ENCODE measurements around the gene MCM3AP.
"Not testable (repeated sequence)": the region's sequence is repeated elsewhere in the genome, so short reads cannot be mapped to it uniquely, and the experiment has no call there.

Gene MCM3AP

DNA sequence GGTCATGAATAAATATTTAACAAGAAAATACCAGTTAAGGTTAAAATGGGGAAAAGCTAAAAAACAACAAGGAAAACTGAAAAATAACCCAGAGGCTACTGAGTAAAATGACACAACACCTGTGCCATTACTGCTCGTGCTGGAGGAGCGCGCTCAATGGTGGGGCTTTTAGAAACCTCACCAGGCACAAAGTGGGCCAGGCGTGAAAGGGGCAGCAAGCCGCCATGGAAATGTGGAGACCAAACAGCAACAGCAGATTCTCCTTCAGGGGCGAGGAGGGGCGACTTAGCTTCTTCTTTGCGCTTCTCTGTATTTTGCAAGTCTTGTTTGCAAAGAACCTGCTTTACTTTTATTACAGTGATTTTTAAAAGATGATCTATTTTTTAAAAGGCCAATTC lies 82.2 kb downstream of the MCM3AP start:
- Histone ChIP-seq H3K9ac (ENCODE audit: low read length) (no peak overlapping the region), H3K4me3 (ENCODE audit: low read length) (no peak overlapping the region), H3K27ac (ENCODE audit: low read length) (no peak overlapping the region), H3K27me3 (ENCODE audit: control insufficient read depth, insufficient read depth, low read length) (no peaks in the 10 kb centered on the region), H3K9me3 (ENCODE audit: control insufficient read depth, low read depth, low read length) (no peaks in the 10 kb centered on the region), H3K36me3 (ENCODE audit: control insufficient read depth, low read depth, low read length) (peaks cover 61% of the 10 kb centered on the region), H3K4me1 (ENCODE audit: control insufficient read depth, low read depth, low read length) (no peaks in the 10 kb centered on the region)

DNA sequence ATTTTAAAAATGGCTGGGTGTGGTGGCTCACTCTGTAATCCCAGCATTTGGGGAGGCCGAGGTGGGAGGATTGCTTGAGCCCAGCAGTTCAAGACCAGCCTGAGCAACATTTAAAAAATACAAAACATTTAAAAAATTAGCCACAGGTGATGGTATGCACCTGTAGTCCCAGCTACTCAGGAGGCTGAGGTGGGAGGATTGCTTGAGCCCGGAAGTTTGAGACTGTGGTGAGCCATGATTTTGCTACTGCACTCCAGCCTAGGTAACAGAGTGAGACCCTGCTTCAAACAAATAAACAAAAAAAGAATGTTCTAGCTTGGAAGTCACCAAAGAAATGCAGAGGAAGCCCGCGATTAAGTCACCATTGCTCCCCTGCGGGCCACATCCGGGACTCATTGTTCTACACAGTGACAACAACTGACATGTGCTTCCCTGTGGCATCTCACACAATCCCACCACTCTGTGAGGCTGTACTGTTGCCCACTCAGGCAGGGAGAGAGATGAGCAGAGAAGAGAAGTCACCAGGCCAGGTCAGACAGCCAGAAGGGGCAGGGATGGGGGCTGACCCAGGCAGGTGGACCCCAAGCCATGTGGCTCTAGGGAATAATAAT lies 82.7 kb downstream of the MCM3AP start:
- Histone ChIP-seq H3K4me1 (ENCODE audit: control insufficient read depth, low read depth, low read length) (no peaks in the 10 kb centered on the region), H3K36me3 (ENCODE audit: control insufficient read depth, low read depth, low read length) (peaks cover 65% of the 10 kb centered on the region), H3K27me3 (ENCODE audit: control insufficient read depth, insufficient read depth, low read length) (no peaks in the 10 kb centered on the region), H3K4me3 (ENCODE audit: low read length) (no peak overlapping the region), H3K9me3 (ENCODE audit: control insufficient read depth, low read depth, low read length) (no peaks in the 10 kb centered on the region), H3K9ac (ENCODE audit: low read length) (no peak overlapping the region), H3K27ac (ENCODE audit: low read length) (no peak overlapping the region)

DNA sequence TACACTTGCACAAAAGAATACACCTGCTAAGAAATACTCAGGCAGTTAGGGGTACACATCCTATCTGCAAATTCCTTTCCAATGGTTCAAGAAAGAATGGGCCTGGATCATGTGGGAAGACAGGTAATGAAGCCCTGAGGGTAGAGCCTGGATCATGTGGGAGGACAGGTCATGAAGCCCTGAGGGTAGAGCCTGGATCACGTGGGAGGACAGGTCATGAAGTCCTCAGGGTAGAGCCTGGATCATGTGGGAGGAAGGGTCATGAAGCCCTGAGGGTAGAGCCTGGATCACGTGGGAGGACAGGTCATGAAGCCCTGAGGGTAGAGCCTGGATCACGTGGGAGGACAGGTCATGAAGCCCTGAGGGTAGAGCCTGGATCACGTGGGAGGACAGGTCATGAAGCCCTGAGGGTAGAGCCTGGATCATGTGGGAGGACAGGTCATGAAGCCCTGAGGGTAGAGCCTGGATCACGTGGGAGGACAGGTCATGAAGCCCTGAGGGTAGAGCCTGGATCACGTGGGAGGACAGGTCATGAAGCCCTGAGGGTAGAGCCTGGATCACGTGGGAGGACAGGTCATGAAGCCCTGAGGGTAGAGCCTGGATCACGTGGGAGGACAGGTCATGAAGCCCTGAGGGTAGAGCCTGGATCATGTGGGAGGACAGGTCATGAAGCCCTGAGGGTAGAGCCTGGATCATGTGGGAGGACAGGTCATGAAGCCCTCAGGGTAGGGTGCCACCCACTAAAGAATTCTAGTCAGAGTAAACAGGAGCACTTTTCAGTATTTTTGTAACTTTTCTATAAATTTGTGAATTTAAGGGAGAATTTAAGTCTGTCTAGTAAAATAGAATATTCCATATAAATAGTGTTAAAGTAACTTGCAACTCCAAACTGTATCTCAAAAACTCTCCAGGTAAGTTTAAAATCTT lies 84.3 kb downstream of the MCM3AP start:
- not testable (repeated sequence) for H3K4me1 ChIP-seq (ENCODE audit: control insufficient read depth, low read depth, low read length); H3K27ac ChIP-seq (ENCODE audit: low read length); H3K9ac ChIP-seq (ENCODE audit: low read length); H3K27me3 ChIP-seq (ENCODE audit: control insufficient read depth, insufficient read depth, low read length); H3K9me3 ChIP-seq (ENCODE audit: control insufficient read depth, low read depth, low read length); H3K4me3 ChIP-seq (ENCODE audit: low read length)
- peaks cover 67% of the 10 kb centered on the region for H3K36me3 ChIP-seq (ENCODE audit: control insufficient read depth, low read depth, low read length)

DNA sequence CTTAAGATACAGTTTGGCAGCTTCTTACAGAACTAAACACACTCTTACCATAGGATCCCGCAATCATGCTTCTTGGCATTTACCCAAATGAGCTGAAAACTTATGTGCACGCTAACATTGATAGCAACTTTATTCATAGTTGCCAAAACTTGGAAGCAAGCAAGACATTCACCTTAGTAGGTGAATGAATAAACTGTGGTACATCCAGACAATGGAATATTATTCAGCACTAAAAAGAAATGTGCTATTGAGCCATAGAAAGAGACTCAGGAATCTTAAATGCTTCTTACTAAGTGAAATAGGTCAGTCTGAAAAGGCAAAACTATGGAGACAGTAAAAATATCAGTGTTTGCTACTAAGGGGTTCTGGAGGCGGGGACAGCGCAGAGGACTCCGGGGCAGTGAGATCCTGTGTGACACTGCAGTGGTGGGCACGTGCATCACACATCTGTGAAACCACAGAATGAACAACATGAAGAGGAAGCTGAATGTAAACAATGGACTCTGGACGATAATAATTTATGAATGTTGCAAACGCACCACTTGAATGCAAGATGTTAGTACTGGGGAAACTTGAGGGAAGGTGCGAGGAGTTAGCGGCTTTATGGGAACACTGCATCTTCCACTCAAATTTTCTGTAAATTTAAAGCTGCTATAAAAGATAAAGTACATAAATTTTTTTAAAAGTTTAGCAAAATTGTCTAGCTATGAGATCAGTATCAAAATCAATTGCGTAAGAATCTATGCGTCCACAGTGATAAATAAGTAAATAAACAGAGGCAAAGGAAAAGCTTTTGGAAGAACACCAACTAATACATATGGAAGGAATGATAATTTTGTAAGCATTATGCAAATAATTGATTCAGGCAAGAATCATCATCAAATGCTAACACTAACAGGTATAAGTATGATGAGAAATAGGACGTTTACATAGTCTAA lies 85.7 kb downstream of the MCM3AP start:
- H3K27ac ChIP-seq (ENCODE audit: low read length) = no peak overlapping the region
- H3K9me3 ChIP-seq (ENCODE audit: control insufficient read depth, low read depth, low read length) = no peaks in the 10 kb centered on the region
- H3K4me3 ChIP-seq (ENCODE audit: low read length) = no peak overlapping the region
- no peaks in the 10 kb centered on the region for H3K4me1 ChIP-seq (ENCODE audit: control insufficient read depth, low read depth, low read length)
- H3K27me3 ChIP-seq (ENCODE audit: control insufficient read depth, insufficient read depth, low read length) = no peaks in the 10 kb centered on the region
- peaks cover 62% of the 10 kb centered on the region for H3K36me3 ChIP-seq (ENCODE audit: control insufficient read depth, low read depth, low read length)
- H3K9ac ChIP-seq (ENCODE audit: low read length) = no peak overlapping the region

DNA sequence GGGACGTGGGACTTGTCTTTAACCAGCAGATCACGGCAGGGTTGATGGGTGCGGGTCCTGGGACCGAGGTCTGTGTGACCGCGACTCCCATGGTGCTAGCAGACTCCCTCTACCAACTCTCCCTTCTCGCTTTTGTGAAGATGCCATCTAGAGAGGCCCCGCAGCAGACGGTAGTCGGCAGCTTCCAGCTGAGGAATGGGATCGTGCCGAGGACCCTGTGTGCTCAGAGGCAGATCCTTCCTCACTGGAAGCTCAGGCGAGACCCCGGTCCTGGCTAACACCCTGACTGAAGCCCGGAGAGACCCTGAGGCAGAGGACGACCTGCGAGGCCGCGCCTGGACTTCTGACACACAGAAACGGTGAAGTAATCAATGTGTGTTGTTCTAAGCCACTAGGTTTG lies 88.7 kb downstream of the MCM3AP start:
- Histone ChIP-seq H3K9me3 (ENCODE audit: control insufficient read depth, low read depth, low read length) (no peaks in the 10 kb centered on the region), H3K9ac (ENCODE audit: low read length) (no peak overlapping the region), H3K36me3 (ENCODE audit: control insufficient read depth, low read depth, low read length) (peaks cover 68% of the 10 kb centered on the region), H3K4me1 (ENCODE audit: control insufficient read depth, low read depth, low read length) (no peaks in the 10 kb centered on the region), H3K27me3 (ENCODE audit: control insufficient read depth, insufficient read depth, low read length) (no peaks in the 10 kb centered on the region), H3K27ac (ENCODE audit: low read length) (no peak overlapping the region), H3K4me3 (ENCODE audit: low read length) (no peak overlapping the region)

DNA sequence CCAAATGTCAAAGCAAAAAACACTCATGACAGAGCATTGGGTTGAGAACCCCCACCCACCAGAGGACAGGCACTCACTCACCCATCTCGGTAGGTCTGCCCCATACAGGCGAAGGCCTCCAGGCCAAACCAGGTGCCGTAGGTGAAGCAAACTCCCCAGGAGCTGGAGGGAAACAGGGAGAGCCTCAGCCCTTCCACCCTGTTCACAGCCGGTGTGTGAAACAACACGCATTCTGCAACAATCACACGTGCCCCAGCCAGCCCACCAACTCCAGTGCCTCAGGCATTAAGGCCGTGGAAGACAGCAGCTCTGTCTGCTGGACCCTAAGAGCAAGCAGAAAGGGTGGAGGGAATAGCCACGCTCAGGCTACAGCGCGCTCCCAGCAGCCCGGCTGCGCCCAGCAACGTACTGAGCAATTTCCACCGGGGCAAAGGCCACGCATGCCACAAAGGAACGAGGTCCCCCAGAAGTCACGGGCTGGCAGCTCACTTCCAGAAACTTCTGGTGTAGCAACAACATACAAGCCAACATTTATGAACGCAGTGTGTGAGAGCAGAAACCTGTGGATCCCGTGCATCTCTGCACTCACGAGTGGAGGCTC lies 89.7 kb downstream of the MCM3AP start:
- Histone ChIP-seq H3K9ac (ENCODE audit: low read length) (no peak overlapping the region), H3K27ac (ENCODE audit: low read length) (no peak overlapping the region), H3K36me3 (ENCODE audit: control insufficient read depth, low read depth, low read length) (peaks cover 69% of the 10 kb centered on the region), H3K4me3 (ENCODE audit: low read length) (no peak overlapping the region), H3K9me3 (ENCODE audit: control insufficient read depth, low read depth, low read length) (no peaks in the 10 kb centered on the region), H3K4me1 (ENCODE audit: control insufficient read depth, low read depth, low read length) (no peaks in the 10 kb centered on the region), H3K27me3 (ENCODE audit: control insufficient read depth, insufficient read depth, low read length) (no peaks in the 10 kb centered on the region)

DNA sequence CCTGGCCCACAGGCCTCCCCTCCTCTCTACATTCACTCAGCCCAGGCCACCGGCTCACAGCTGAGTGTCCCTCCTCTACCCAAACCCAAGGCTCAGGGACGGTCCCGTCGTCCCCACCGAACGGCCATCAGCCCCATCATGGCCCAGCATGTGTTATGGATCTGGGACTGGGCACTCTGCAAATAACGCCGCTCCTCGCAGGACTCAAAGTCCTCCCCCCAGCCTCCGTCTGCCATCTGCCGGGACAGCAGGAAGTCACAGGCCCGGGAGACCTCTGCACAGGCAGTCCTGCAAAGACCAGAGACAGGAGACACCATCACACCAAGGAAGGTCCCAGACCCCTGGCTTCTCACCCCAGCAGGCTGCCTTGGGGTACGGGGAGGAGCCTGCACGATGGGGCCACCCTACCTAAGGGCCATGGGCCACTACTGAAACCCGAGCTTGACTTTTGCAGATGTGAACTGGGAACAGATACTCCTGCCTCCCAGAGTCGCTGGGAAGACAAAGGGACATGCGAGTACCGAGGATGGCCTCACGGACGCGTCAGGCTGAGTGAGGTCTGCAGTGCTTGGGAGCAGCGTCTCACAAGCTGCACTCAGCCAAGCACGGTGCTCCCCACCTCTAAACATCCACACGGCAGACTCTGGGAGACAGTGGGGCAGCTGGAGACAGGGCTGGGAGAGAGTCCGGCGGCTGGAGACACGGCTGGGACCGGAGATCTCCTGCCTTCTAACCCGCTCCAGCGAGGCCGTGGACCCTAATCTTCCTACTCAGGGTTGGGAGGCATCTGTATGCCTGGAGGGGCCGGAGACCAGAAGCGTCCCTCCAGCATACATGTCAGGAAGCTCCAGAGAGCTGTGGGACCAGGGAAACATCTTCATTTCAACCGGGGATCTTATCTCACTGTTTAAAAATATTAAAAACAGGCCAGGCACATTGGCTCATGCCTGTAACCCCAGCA lies 90.8 kb downstream of the MCM3AP start:
- Histone ChIP-seq H3K9me3 (ENCODE audit: control insufficient read depth, low read depth, low read length) (no peaks in the 10 kb centered on the region), H3K27me3 (ENCODE audit: control insufficient read depth, insufficient read depth, low read length) (no peaks in the 10 kb centered on the region), H3K27ac (ENCODE audit: low read length) (no peak overlapping the region), H3K4me3 (ENCODE audit: low read length) (no peak overlapping the region), H3K36me3 (ENCODE audit: control insufficient read depth, low read depth, low read length) (peaks cover 58% of the 10 kb centered on the region), H3K9ac (ENCODE audit: low read length) (no peak overlapping the region), H3K4me1 (ENCODE audit: control insufficient read depth, low read depth, low read length) (no peaks in the 10 kb centered on the region)

DNA sequence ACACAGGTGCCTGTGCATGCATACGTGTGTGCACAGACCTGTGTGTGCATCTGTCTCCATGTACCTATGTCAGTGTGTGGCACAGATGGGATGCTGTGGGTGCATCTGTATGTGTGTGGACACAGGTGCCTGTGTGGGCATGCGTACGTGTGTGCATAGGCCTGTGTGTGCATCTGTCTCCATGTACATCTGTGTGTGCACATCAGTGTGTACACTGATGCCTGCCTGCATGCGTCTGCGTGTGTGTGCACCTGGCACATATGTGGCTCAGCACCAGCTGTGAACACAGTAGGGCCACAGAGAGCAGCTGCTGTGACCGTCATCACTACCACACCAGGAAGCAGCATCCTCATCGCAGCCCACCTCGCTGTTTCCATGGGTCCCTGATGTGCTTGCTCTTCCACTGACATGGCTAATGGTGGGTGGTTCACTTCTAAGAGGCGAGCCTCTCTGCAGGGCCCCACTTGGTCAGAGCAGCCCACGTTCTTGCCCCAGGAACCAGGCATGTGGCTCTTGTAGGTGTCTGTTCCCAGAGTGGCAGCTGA lies 91.5 kb downstream of the MCM3AP start:
- no peak overlapping the region for H3K4me3 ChIP-seq (ENCODE audit: low read length)
- no peaks in the 10 kb centered on the region for H3K9me3 ChIP-seq (ENCODE audit: control insufficient read depth, low read depth, low read length)
- no peak overlapping the region for H3K27ac ChIP-seq (ENCODE audit: low read length)
- H3K36me3 ChIP-seq (ENCODE audit: control insufficient read depth, low read depth, low read length) = peaks cover 52% of the 10 kb centered on the region
- no peaks in the 10 kb centered on the region for H3K27me3 ChIP-seq (ENCODE audit: control insufficient read depth, insufficient read depth, low read length)
- H3K9ac ChIP-seq (ENCODE audit: low read length) = no peak overlapping the region
- H3K4me1 ChIP-seq (ENCODE audit: control insufficient read depth, low read depth, low read length) = peaks cover 2% of the 10 kb centered on the region

DNA sequence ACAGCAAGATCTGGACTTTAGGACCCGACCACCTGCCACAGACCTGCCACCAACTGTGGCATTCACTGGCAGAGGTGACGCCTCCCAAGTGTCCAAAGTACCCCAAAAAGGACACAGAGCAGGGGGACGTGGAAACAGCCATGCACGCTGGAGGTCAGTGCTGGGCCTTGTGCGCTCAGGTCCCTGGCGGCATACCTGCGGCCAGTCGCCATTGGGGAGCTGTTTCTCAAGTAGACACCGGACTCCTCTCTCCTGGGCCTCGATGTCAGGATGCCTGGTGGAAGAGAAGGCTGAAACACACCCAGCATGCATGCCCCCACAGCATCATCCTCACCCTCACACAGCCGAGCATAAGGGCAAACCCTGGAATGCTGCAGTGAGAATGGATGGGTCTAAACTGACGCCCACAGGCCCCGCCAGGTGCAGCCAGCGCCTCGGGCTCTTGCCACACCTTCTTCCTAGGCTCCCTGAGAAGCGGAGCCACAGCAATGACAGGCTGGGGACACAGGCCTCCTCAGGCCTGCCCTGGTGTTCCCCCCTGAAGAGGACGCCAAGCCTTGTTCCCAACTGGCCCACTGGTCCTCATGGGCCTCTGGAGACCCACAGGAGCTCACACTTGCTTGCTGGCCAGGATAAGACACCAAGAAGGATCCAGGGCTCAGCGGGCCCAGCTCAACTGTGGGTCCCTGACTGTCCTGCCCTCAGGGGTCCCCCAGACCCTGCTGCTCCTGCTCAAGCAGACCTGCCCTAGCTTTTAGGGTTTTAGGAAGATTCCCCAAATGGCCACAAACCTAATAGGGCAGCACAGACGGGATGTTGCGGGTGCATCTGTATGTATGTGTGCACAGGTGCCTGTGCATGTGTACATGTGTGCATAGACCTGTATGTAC lies 93.5 kb downstream of the MCM3AP start:
- Histone ChIP-seq H3K4me3 (ENCODE audit: low read length) (no peak overlapping the region), H3K9me3 (ENCODE audit: control insufficient read depth, low read depth, low read length) (no peaks in the 10 kb centered on the region), H3K9ac (ENCODE audit: low read length) (no peak overlapping the region), H3K4me1 (ENCODE audit: control insufficient read depth, low read depth, low read length) (peaks cover 15% of the 10 kb centered on the region), H3K27me3 (ENCODE audit: control insufficient read depth, insufficient read depth, low read length) (no peaks in the 10 kb centered on the region), H3K36me3 (ENCODE audit: control insufficient read depth, low read depth, low read length) (peaks cover 40% of the 10 kb centered on the region), H3K27ac (ENCODE audit: low read length) (no peak overlapping the region)

Data from iPS-18a (cell line).